Chondrocyte (in vitro differentiated cells): Measurements from ENCODE around the gene CPOX. TPM values are rescaled to one million over a fixed set of nuclear protein-coding genes. Genes with fewer than 3 reads are reported as not detected.

Source experiments
- DNase-seq: peaks from one replicate; pipeline ENCODE4 v3.0.0; 2021; ENCODE audit warnings: mixed read lengths, low spot score
- H3K27ac Mint-ChIP-seq: one replicate; pipeline ENCODE4 v1.8.0; 2021; ENCODE audit warnings: mild to moderate bottlenecking, moderate library complexity, mixed read lengths; ENCODE audit not compliant: unreplicated experiment
- H3K27me3 Mint-ChIP-seq: 2 replicates; pipeline ENCODE4 v1.8.0; 2021; ENCODE audit warnings: low read depth, mixed read lengths
- H3K36me3 Mint-ChIP-seq: 2 replicates; pipeline ENCODE4 v1.8.0; 2021; ENCODE audit warnings: low read depth, mixed read lengths
- H3K4me1 Mint-ChIP-seq: 2 replicates; pipeline ENCODE4 v1.8.0; 2021; ENCODE audit warnings: low read depth, mild to moderate bottlenecking, mixed read lengths
- H3K4me3 Mint-ChIP-seq: one replicate; pipeline ENCODE4 v1.8.0; 2021; ENCODE audit warnings: mild to moderate bottlenecking, moderate library complexity, mixed read lengths; ENCODE audit not compliant: unreplicated experiment
- H3K9me3 Mint-ChIP-seq: 2 replicates; pipeline ENCODE4 v1.8.0; 2021; ENCODE audit warnings: low read depth, mixed read lengths
- CTCF ChIP-seq: fragments of 200-600 bp; sonication (generic); IDR thresholded peaks from 2 replicates; pipeline ENCODE4 v1.5.0; 2021; ENCODE audit warnings: antibody characterized with exemption, mild to moderate bottlenecking, moderate library complexity
- total RNA-seq: library from RNA; stranded (reverse); gene quantifications from 3 replicates; pipeline ENCODE4 v1.2.1, GENCODE V29; 2021

CPOX gene
- total RNA-seq, 1 donor from 2014 or later, result 16.2 TPM

- no peak for DNase-seq
- H3K4me1 Mint-ChIP-seq, result peaks cover 12% of the 10 kb centered on the region
- H3K4me3 Mint-ChIP-seq, result no peak overlapping the region
- H3K9me3 Mint-ChIP-seq, result no peaks in the 10 kb centered on the region
- peaks cover 21% of the 10 kb centered on the region for H3K36me3 Mint-ChIP-seq
- H3K27ac Mint-ChIP-seq, result no peak overlapping the region
- H3K27me3 Mint-ChIP-seq, result no peaks in the 10 kb centered on the region
- TF ChIP-seq CTCF, result no peak
Measured at GRCh38 chr3:98580401-98581386, 12.7 kb downstream of the CPOX start.

DNA sequence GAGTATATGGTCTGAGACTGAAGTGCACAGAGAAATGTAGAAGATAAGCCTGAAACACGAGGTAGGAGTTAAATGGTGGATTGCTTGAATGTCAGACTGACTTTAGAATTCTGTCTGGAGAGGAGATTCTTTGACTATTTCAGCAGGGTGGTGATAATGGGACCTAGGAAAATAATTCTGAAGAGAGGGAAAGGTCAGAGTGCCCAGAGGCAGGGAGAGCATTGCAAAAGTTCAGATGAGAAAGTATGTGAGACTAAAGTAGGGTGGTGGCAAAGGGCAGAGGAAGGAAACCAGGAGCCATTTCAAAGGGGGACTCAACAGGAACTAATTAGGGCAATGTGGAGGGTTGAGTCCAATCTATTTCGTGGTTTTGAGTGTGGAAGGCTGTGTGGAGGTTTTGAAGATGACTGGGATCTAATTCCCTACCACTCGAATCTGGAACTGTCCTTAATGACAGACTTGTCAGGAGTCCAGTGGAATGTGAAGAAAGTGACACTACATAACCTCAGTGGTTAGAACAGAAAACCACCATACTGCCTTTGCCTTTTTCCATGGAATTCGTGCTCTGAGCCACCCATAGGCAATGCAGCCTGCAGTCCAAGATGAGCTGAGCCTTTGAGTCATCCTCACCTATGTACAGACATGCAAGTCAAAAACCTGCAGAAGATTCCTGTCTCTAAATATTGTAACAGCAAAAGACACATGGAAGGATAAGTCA is 16.1 kb downstream of the CPOX start:
- H3K36me3 Mint-ChIP-seq, result peaks cover 13% of the 10 kb centered on the region
- H3K4me3 Mint-ChIP-seq, result no peak overlapping the region
- H3K27ac Mint-ChIP-seq, result no peak overlapping the region
- no peak for TF ChIP-seq CTCF
- no peaks in the 10 kb centered on the region for H3K9me3 Mint-ChIP-seq
- no peaks in the 10 kb centered on the region for H3K27me3 Mint-ChIP-seq
- H3K4me1 Mint-ChIP-seq, result peaks cover 4% of the 10 kb centered on the region
- no peak for DNase-seq

- H3K9me3 Mint-ChIP-seq, result no peaks in the 10 kb centered on the region
- H3K27me3 Mint-ChIP-seq, result no peaks in the 10 kb centered on the region
- no peak for TF ChIP-seq CTCF
- H3K27ac Mint-ChIP-seq, result no peak overlapping the region
- peaks cover 4% of the 10 kb centered on the region for H3K4me1 Mint-ChIP-seq
- H3K36me3 Mint-ChIP-seq, result peaks cover 10% of the 10 kb centered on the region
- no peak for DNase-seq
- H3K4me3 Mint-ChIP-seq, result no peak overlapping the region
Measured at GRCh38 chr3:98574132-98574531, 19.3 kb downstream of the CPOX start.

GRCh38 chr3:98573181-98573728 is 20.2 kb downstream of the CPOX start:
- Mint-ChIP-seq H3K36me3 (peaks cover 10% of the 10 kb centered on the region), H3K4me3 (no peak overlapping the region), H3K4me1 (peaks cover 4% of the 10 kb centered on the region), H3K27me3 (no peaks in the 10 kb centered on the region), H3K27ac (no peak overlapping the region), H3K9me3 (no peaks in the 10 kb centered on the region)
- DNase-seq, result no peak
- peak; percentile 81 for TF ChIP-seq CTCF

- Mint-ChIP-seq H3K4me3 (no peak overlapping the region), H3K27ac (no peak overlapping the region), H3K9me3 (no peaks in the 10 kb centered on the region), H3K4me1 (peaks cover 3% of the 10 kb centered on the region), H3K27me3 (peaks cover 5% of the 10 kb centered on the region), H3K36me3 (no peaks in the 10 kb centered on the region)
- no peak for DNase-seq
- TF ChIP-seq CTCF, result no peak
Measured at GRCh38 chr3:98568402-98568801, 25.0 kb downstream of the CPOX start.
